ENCODE measurements around the gene DCPS. TPM values are rescaled to one million over a fixed set of nuclear protein-coding genes. Genes with fewer than 3 reads are reported as not detected.
"Not testable (repeated sequence)": the region's sequence is repeated elsewhere in the genome, so short reads cannot be mapped to it uniquely, and the experiment has no call there.

DCPS gene
- total RNA-seq, 1 experiment from 2014 or later, result 31.2 TPM

DNA sequence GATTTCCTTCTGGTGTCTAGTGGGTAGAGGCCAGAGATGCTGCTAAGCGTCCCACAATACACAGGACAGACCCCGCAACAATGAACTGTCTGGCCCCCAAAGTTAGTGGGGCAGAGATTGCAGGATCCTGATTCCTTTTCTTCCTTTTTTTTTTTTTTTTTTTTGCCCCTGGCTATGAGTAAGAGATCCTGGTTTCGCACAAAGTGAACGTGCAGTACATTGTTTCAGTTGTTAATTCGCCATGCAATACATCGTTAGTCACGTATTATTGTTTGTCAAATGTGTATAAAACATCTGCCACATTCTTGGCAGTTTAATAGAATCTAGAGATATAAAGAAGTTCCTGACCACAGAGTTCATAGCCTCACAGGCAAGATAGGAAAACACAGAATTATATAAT lies 71.9 kb downstream of the DCPS start:
- CTCF ChIA-PET, result no interaction called here
- TF ChIP-seq, protein P1, sequence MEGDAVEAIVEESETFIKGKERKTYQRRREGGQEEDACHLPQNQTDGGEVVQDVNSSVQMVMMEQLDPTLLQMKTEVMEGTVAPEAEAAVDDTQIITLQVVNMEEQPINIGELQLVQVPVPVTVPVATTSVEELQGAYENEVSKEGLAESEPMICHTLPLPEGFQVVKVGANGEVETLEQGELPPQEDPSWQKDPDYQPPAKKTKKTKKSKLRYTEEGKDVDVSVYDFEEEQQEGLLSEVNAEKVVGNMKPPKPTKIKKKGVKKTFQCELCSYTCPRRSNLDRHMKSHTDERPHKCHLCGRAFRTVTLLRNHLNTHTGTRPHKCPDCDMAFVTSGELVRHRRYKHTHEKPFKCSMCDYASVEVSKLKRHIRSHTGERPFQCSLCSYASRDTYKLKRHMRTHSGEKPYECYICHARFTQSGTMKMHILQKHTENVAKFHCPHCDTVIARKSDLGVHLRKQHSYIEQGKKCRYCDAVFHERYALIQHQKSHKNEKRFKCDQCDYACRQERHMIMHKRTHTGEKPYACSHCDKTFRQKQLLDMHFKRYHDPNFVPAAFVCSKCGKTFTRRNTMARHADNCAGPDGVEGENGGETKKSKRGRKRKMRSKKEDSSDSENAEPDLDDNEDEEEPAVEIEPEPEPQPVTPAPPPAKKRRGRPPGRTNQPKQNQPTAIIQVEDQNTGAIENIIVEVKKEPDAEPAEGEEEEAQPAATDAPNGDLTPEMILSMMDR (conservative IDR thresholded peaks at IDR 0.05; ENCODE audit: low read depth, low read length), result no peak
- TF ChIP-seq EZH2 (IDR thresholded peaks at IDR 0.05; ENCODE audit: borderline replicate concordance, low read depth, low read length, poor library complexity, severe bottlenecking), result no peak
- H3K4me1 ChIP-seq (ENCODE audit: insufficient read depth, low read length, poor library complexity, severe bottlenecking), result peaks cover 5% of the 10 kb centered on the region
- H3K27me3 ChIP-seq (replicated peaks; ENCODE audit: insufficient read depth, low read depth, low read length, poor library complexity), result no peaks in the 10 kb centered on the region
- intact Hi-C loops (cut with micrococcal nuclease; ENCODE audit: unreplicated experiment), result no loop called here
- H3K9me3 ChIP-seq (ENCODE audit: low read depth, low read length, poor library complexity, severe bottlenecking), result no peaks in the 10 kb centered on the region
- peak; percentile 15 for DNase-seq (ENCODE audit: low spot score)
- H3K27ac ChIP-seq (ENCODE audit: low read depth, low read length, poor library complexity, severe bottlenecking), result no peak overlapping the region
- no peak overlapping the region for H3K4me3 ChIP-seq (ENCODE audit: low read depth, low read length, poor library complexity, severe bottlenecking)
- POLR2A ChIA-PET (ENCODE audit: low non-redundant PET), result no interaction called here
- no TSS peak for BruUV-seq (replicated peaks)
- H3K36me3 ChIP-seq (ENCODE audit: insufficient read depth, low read length, poor library complexity, severe bottlenecking), result no peaks in the 10 kb centered on the region

GRCh38 chr11:126378763-126379162 lies 74.9 kb downstream of the DCPS start:
- POLR2A ChIA-PET (ENCODE audit: low non-redundant PET), result no interaction called here

DNA sequence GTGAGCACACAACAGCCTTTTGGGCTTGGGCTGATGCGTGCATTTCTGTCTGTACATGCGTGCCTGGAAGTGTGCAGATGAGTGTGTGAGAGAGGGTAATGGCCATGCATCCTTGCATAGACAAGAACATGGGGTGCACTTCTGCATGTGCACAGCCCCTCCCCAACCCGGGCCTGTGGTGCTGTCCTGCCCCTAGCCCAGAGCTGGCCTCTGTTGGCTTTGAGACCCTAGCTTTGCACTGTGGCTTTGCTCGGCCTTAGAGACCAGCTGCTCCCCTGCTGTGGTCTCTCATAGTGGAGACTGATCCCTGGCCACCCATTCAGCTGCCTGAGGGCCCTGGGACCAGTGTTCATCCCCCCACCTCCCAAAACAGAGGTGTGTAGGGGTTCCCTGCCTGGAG lies 77.0 kb downstream of the DCPS start:
- DNase-seq (ENCODE audit: low spot score), result no peak
- TF ChIP-seq EZH2 (IDR thresholded peaks at IDR 0.05; ENCODE audit: borderline replicate concordance, low read depth, low read length, poor library complexity, severe bottlenecking), result no peak
- TF ChIP-seq, protein P1 (conservative IDR thresholded peaks at IDR 0.05; ENCODE audit: low read depth, low read length), result no peak
- POLR2A ChIA-PET (ENCODE audit: low non-redundant PET), result no interaction called here
- Histone ChIP-seq H3K27me3 (replicated peaks; ENCODE audit: insufficient read depth, low read depth, low read length, poor library complexity) (no peaks in the 10 kb centered on the region), H3K4me1 (ENCODE audit: insufficient read depth, low read length, poor library complexity, severe bottlenecking) (peaks cover 5% of the 10 kb centered on the region), H3K27ac (ENCODE audit: low read depth, low read length, poor library complexity, severe bottlenecking) (no peak overlapping the region), H3K9me3 (ENCODE audit: low read depth, low read length, poor library complexity, severe bottlenecking) (no peaks in the 10 kb centered on the region), H3K4me3 (ENCODE audit: low read depth, low read length, poor library complexity, severe bottlenecking) (no peak overlapping the region), H3K36me3 (ENCODE audit: insufficient read depth, low read length, poor library complexity, severe bottlenecking) (no peaks in the 10 kb centered on the region)
- CTCF ChIA-PET, result no interaction called here
- no TSS peak for BruUV-seq (replicated peaks)
- intact Hi-C loops (cut with micrococcal nuclease; ENCODE audit: unreplicated experiment), result no loop called here

More at GRCh38 chr11:126378763-126379162, 74.9 kb downstream of the DCPS start:
- Histone ChIP-seq H3K4me1 (ENCODE audit: insufficient read depth, low read length, poor library complexity, severe bottlenecking) (peaks cover 5% of the 10 kb centered on the region), H3K36me3 (ENCODE audit: insufficient read depth, low read length, poor library complexity, severe bottlenecking) (no peaks in the 10 kb centered on the region), H3K4me3 (ENCODE audit: low read depth, low read length, poor library complexity, severe bottlenecking) (no peak overlapping the region), H3K27ac (ENCODE audit: low read depth, low read length, poor library complexity, severe bottlenecking) (no peak overlapping the region), H3K27me3 (replicated peaks; ENCODE audit: insufficient read depth, low read depth, low read length, poor library complexity) (no peaks in the 10 kb centered on the region), H3K9me3 (ENCODE audit: low read depth, low read length, poor library complexity, severe bottlenecking) (no peaks in the 10 kb centered on the region)
- intact Hi-C loops (cut with micrococcal nuclease; ENCODE audit: unreplicated experiment), result no loop called here
- no peak for TF ChIP-seq EZH2 (IDR thresholded peaks at IDR 0.05; ENCODE audit: borderline replicate concordance, low read depth, low read length, poor library complexity, severe bottlenecking)
- TF ChIP-seq, protein P1 (conservative IDR thresholded peaks at IDR 0.05; ENCODE audit: low read depth, low read length), result no peak
- CTCF ChIA-PET, result no interaction called here
- BruUV-seq (replicated peaks), result no TSS peak
- peak; percentile 48 for DNase-seq (ENCODE audit: low spot score)

- BruUV-seq (replicated peaks); CTCF ChIA-PET; H3K9me3 ChIP-seq (ENCODE audit: low read depth, low read length, poor library complexity, severe bottlenecking); H3K4me3 ChIP-seq (ENCODE audit: low read depth, low read length, poor library complexity, severe bottlenecking); POLR2A ChIA-PET (ENCODE audit: low non-redundant PET); H3K36me3 ChIP-seq (ENCODE audit: insufficient read depth, low read length, poor library complexity, severe bottlenecking); H3K27me3 ChIP-seq (replicated peaks; ENCODE audit: insufficient read depth, low read depth, low read length, poor library complexity); intact Hi-C loops (cut with micrococcal nuclease; ENCODE audit: unreplicated experiment); H3K27ac ChIP-seq (ENCODE audit: low read depth, low read length, poor library complexity, severe bottlenecking); DNase-seq (ENCODE audit: low spot score): not testable (repeated sequence)
- H3K4me1 ChIP-seq (ENCODE audit: insufficient read depth, low read length, poor library complexity, severe bottlenecking), result peaks cover 13% of the 10 kb centered on the region
Observed at GRCh38 chr11:126381960-126382359, 78.1 kb downstream of the DCPS start.

DNA sequence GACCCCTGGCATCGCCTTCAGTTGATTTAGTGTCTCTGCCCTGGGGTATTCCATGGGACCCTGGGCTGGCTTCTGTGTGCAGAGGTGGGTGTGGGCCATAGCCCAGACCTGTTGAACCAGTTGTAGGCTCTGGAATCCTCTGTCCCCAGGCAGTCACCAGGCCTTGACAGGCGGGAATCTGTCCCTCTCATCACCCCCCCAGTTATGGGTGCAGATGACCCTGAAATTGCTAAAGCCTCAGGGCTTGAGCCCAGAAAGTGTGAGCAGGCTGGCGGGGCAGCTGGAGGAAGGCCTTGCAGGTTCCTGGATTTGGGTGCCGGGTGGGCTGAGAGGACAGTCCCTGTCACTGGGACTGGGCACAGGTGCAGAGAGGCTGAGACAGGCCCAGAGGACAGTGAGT lies 78.8 kb downstream of the DCPS start:
- H3K4me1 ChIP-seq (ENCODE audit: insufficient read depth, low read length, poor library complexity, severe bottlenecking), result peaks cover 13% of the 10 kb centered on the region
- H3K36me3 ChIP-seq (ENCODE audit: insufficient read depth, low read length, poor library complexity, severe bottlenecking); POLR2A ChIA-PET (ENCODE audit: low non-redundant PET); H3K4me3 ChIP-seq (ENCODE audit: low read depth, low read length, poor library complexity, severe bottlenecking); H3K9me3 ChIP-seq (ENCODE audit: low read depth, low read length, poor library complexity, severe bottlenecking); intact Hi-C loops (cut with micrococcal nuclease; ENCODE audit: unreplicated experiment); BruUV-seq (replicated peaks); DNase-seq (ENCODE audit: low spot score); H3K27ac ChIP-seq (ENCODE audit: low read depth, low read length, poor library complexity, severe bottlenecking); H3K27me3 ChIP-seq (replicated peaks; ENCODE audit: insufficient read depth, low read depth, low read length, poor library complexity): not testable (repeated sequence)
- CTCF ChIA-PET, result interaction anchor here (0.6 kb wide), 1 partner anchor 24 kb away, joined by 3 read pairs; no protein-coding TSS in a partner anchor
